HL-60/S4 treated with retinoic acid at 250 ng/mL for 4 days and 3 days (cell line): ENCODE data around the gene ZNF133.
"Not testable (repeated sequence)": the region's sequence is repeated elsewhere in the genome, so short reads cannot be mapped to it uniquely, and the experiment has no call there.

ENCODE experiments used
- in situ Hi-C: fragments of 300-500 bp; cut with MboI; formaldehyde crosslinking; loops from 2 replicates; pipeline ENCODE4 v1.7.0; 2022; ENCODE audit warnings: low sequenced_read_pairs

ZNF133 gene

GRCh38 chr20:18349749-18350148 lies 61.4 kb downstream of the ZNF133 start:
- in situ Hi-C loops: not testable (repeated sequence)

- in situ Hi-C loops: no loop called here
Measured at GRCh38 chr20:18359854-18360253, 71.5 kb downstream of the ZNF133 start.

- in situ Hi-C loops: no loop called here
Measured at GRCh38 chr20:18360635-18361034, 72.3 kb downstream of the ZNF133 start.

GRCh38 chr20:18361678-18362077 lies 73.4 kb downstream of the ZNF133 start:
- in situ Hi-C loops: no loop called here

GRCh38 chr20:18362916-18363315 lies 74.6 kb downstream of the ZNF133 start:
- in situ Hi-C loops: no loop called here

GRCh38 chr20:18363708-18364107 lies 75.4 kb downstream of the ZNF133 start:
- in situ Hi-C loops: no loop called here

GRCh38 chr20:18364768-18365167 lies 76.4 kb downstream of the ZNF133 start:
- in situ Hi-C loops: no loop called here
